Body of pancreas (tissue), 4 donors: ENCODE results near the gene DBNL. TPM values are rescaled to one million over a fixed set of nuclear protein-coding genes. Genes with fewer than 3 reads are reported as not detected.

Experiments
- ATAC-seq: fragments of 150-250 bp; one replicate; pipeline ENCODE4 v1.9.1; 2016
- DNase-seq, 4 donors: peaks; one replicate each; pipeline ENCODE4 v3.0.0-alpha.2; 2019
- H3K27ac ChIP-seq, 4 donors: fragments of 200-600 bp; sonication (generic); 1 replicate in 3 of 4; 2 replicates in 1 of 4; pipeline versions ENCODE4 v1.5.1 to v1.6.1; 2016 to 2019; ENCODE audit warnings: mild to moderate bottlenecking in 1 of 4, mixed read lengths in 1 of 4, moderate library complexity in 1 of 4
- H3K27me3 ChIP-seq, 2 donors: fragments of 200-600 bp; sonication (generic); one replicate each; pipeline ENCODE4 v1.6.0; 2016; ENCODE audit warnings: mild to moderate bottlenecking in 1 of 2
- H3K36me3 ChIP-seq, 2 donors: fragments of 200-600 bp; sonication (generic); replicated peaks in 1 of 2; 2 replicates each; pipeline ENCODE4 v1.5.1; 2016; ENCODE audit warnings: low read depth in 2 of 2; ENCODE audit not compliant: insufficient read depth in 1 of 2
- H3K4me1 ChIP-seq: fragments of 200-600 bp; sonication (generic); one replicate; pipeline ENCODE4 v1.6.0; 2016
- H3K4me3 ChIP-seq, 2 donors: fragments of 200-600 bp; sonication (generic); 1 replicate in 1 of 2; 2 replicates in 1 of 2; pipeline ENCODE4 v1.5.1; 2016 to 2019
- H3K9me3 ChIP-seq, 3 donors: fragments of 200-600 bp; sonication (generic); 1 replicate in 2 of 3; 2 replicates in 1 of 3; pipeline ENCODE4 v1.5.1; 2016
- CTCF ChIP-seq, 7 experiments: fragments of 450-650 bp in 4 of 7; fragments of 200-600 bp in 3 of 7; sonication (generic) in 3 of 7; IDR thresholded peaks; one replicate each; pipeline ENCODE4 v1.5.1; 2016 to 2019; ENCODE audit warnings: antibody characterized with exemption in 7 of 7
- POLR2A ChIP-seq, 3 donors: fragments of 450-650 bp; IDR thresholded peaks; one replicate each; pipeline ENCODE4 v1.6.1; 2016; ENCODE audit warnings: antibody characterized with exemption in 3 of 3, mild to moderate bottlenecking in 2 of 3
- WGBS, 2 donors: methylation state at CpG; one replicate each; pipeline ENCODE4 v1.1.5; 2017; 5-methylcytosine and 5-hydroxymethylcytosine counted together
- intact Hi-C: fragments of 100-400 bp; cut with DNase I; formaldehyde crosslinking; loops from one replicate; pipeline ENCODE4 v1.15.1; 2023
- total RNA-seq, 2 donors: library from RNA; depleted of rRNA; stranded (reverse); fragments of >200 nt; gene quantifications; one replicate each; pipeline ENCODE4 v1.1.0, GENCODE V29; 2016

The DBNL gene
- total RNA-seq, 2 donors from 2014 or later = 62.0 to 96.6 TPM

GRCh38 chr7:44107116-44107960 is 62.8 kb downstream of the DBNL start:
- 87% methylated on average over 18 of the region's 18 CpGs; no CpG with 5 or more reads in 1 of the 2 donors for WGBS, 2 donors
- Histone ChIP-seq H3K27ac (no peak overlapping the region), H3K36me3 (no peaks in the 10 kb centered on the region), H3K4me1 (peaks cover 8% of the 10 kb centered on the region), H3K9me3 (no peaks in the 10 kb centered on the region), H3K27me3 (peaks cover 0 to 7% of the 10 kb centered on the region in 2 donors), H3K4me3 (no peak overlapping the region)
- TF ChIP-seq CTCF (IDR thresholded peaks at IDR 0.05) (no peak), POLR2A (IDR thresholded peaks at IDR 0.05) (no peak)
- ATAC-seq = no peak
- intact Hi-C loops = no loop called here
- DNase-seq = no peak

- no peak overlapping the region for H3K27ac ChIP-seq
- H3K9me3 ChIP-seq = no peaks in the 10 kb centered on the region
- ATAC-seq (no peak), DNase-seq (no peak)
- whole genome bisulfite sequencing, 2 donors = 78 to 84% methylated on average over 12 to 18 of the region's 21 CpGs
- intact Hi-C loops = no loop called here
- no peak overlapping the region for H3K4me3 ChIP-seq
- peaks cover 0 to 7% of the 10 kb centered on the region in 2 donors for H3K27me3 ChIP-seq
- H3K4me1 ChIP-seq = peaks cover 16% of the 10 kb centered on the region
- TF ChIP-seq POLR2A (IDR thresholded peaks at IDR 0.05) (no peak), CTCF (IDR thresholded peaks at IDR 0.05) (no peak)
- H3K36me3 ChIP-seq = no peaks in the 10 kb centered on the region
These were observed 63.7 kb downstream of the DBNL start for GRCh38 chr7:44107961-44108767.

GRCh38 chr7:44108768-44109750 is 64.6 kb downstream of the DBNL start:
- intact Hi-C loops = no loop called here
- H3K4me3 ChIP-seq = no peak overlapping the region
- no peaks in the 10 kb centered on the region for H3K36me3 ChIP-seq
- peaks cover 0 to 7% of the 10 kb centered on the region in 2 donors for H3K27me3 ChIP-seq
- TF ChIP-seq POLR2A (IDR thresholded peaks at IDR 0.05) = no peak
- no peak for TF ChIP-seq CTCF (IDR thresholded peaks at IDR 0.05)
- H3K27ac ChIP-seq = no peak overlapping the region
- no peak for DNase-seq
- no peak for ATAC-seq
- peaks cover 16% of the 10 kb centered on the region for H3K4me1 ChIP-seq
- 78 to 80% methylated on average over 14 to 15 of the region's 21 CpGs for WGBS, 2 donors
- no peaks in the 10 kb centered on the region for H3K9me3 ChIP-seq

- WGBS, 2 donors = 85 to 100% methylated on average over 1 to 17 of the region's 18 CpGs
- ATAC-seq (no peak), DNase-seq (no peak)
- H3K27me3 ChIP-seq = no peaks in the 10 kb centered on the region
- H3K9me3 ChIP-seq = no peaks in the 10 kb centered on the region
- intact Hi-C loops = no loop called here
- TF ChIP-seq POLR2A (IDR thresholded peaks at IDR 0.05) (no peak), CTCF (IDR thresholded peaks at IDR 0.05) (no peak)
- no peak overlapping the region for H3K27ac ChIP-seq
- peaks cover 17% of the 10 kb centered on the region for H3K4me1 ChIP-seq
- H3K36me3 ChIP-seq = no peaks in the 10 kb centered on the region
- H3K4me3 ChIP-seq = no peak overlapping the region
These were observed 65.5 kb downstream of the DBNL start for GRCh38 chr7:44109991-44110390.
